ENCODE results near the gene DNM2. TPM values are rescaled to one million over a fixed set of nuclear protein-coding genes. Genes with fewer than 3 reads are reported as not detected.

Gene DNM2
- total and polyA plus RNA-seq, 2 of the 13 experiments (the other 11 are each of a cell fraction or from before 2014, with no cell fraction given) = 41.7 to 59.8 TPM

DNA sequence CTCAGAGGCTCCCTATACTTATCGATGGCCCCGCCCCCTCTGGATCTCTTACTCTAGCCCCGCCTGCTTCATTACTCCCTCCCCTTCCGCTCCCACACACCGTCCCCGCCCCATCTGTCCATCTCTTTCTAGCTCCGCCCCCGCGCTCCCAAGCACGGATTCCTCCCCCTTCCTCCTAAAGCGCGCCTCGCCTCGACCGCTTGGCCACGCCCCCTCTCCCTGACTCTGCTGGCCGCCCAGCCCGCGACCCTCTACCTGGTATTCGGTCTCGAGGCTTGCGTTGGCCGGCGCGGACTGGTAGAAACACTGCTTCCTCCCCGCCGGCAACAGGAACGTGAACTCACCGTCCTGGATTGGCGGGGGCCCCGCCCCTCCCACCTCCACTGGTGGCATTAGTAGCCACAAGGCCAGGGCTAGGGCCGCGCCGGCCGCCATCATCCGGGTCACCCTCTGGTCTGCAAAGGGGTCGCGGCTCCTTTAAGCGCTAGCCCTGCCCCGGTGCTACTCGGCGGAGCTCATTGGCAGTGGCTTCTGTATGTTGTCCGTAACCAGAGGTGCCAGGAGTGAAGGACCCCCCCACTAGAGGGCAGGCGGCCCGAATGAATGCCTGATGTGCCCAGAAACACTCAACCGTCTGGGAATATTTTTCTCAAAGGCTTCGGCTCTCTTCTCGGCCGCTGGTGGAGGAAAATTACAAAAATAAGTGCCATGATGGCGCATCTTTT lies 118.0 kb downstream of the DNM2 start, which contains the start of gene TMED1 (continued):
- TF ChIP-seq ZNF839 (CRISPR knock-in tag; IDR thresholded peaks at IDR 0.05; ENCODE audit: borderline replicate concordance) = peak; percentile 64; the same call in 1 of the 2 replicates
- no peak for TF ChIP-seq MBNL3 (CRISPR knock-in tag; conservative IDR thresholded peaks at IDR 0.05)
- TF ChIP-seq ZNF782 (CRISPR knock-in tag; IDR thresholded peaks at IDR 0.05; ENCODE audit: borderline replicate concordance) = peak; percentile 73; the same call in 1 of the 2 replicates
- TF ChIP-seq BRF2 (CRISPR knock-in tag; IDR thresholded peaks at IDR 0.05) = 0 out of 2 replicates have a peak, but pooled peaks have one; percentile 15
- no peak for TF ChIP-seq FOSL1 (CRISPR knock-in tag; IDR thresholded peaks at IDR 0.05; ENCODE audit: borderline replicate concordance)
- no peak; the same call in 1 of the 2 replicates for TF ChIP-seq HOMEZ (CRISPR knock-in tag; IDR thresholded peaks at IDR 0.05; ENCODE audit: low read depth)
- TF ChIP-seq SOX6 (IDR thresholded peaks at IDR 0.05) = no peak
- TF ChIP-seq SOX6 (CRISPR knock-in tag; IDR thresholded peaks at IDR 0.05) = no peak
- no peak for TF ChIP-seq BHLHE40 (IDR thresholded peaks at IDR 0.05; ENCODE audit: low read length)
- peak; percentile 63; the same call in 1 of the 2 replicates for TF ChIP-seq ZNF276 (CRISPR knock-in tag; IDR thresholded peaks at IDR 0.05; ENCODE audit: low read depth)
- TF ChIP-seq ZNF777 (CRISPR knock-in tag; IDR thresholded peaks at IDR 0.05) = no peak
- TF ChIP-seq HOXA9 (CRISPR knock-in tag; IDR thresholded peaks at IDR 0.05; ENCODE audit: borderline replicate concordance) = no peak
- TF ChIP-seq ARNT2 (CRISPR knock-in tag; IDR thresholded peaks at IDR 0.05; ENCODE audit: low read depth) = no peak; the same call in 1 of the 2 replicates
- TF ChIP-seq EHMT2 (IDR thresholded peaks at IDR 0.05; ENCODE audit: borderline replicate concordance, low read depth, low read length) = no peak
- TF ChIP-seq, protein P1, sequence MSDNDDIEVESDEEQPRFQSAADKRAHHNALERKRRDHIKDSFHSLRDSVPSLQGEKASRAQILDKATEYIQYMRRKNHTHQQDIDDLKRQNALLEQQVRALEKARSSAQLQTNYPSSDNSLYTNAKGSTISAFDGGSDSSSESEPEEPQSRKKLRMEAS (IDR thresholded peaks at IDR 0.05) = no peak; the same call in 1 of the 2 replicates
- TF ChIP-seq, protein P2, sequence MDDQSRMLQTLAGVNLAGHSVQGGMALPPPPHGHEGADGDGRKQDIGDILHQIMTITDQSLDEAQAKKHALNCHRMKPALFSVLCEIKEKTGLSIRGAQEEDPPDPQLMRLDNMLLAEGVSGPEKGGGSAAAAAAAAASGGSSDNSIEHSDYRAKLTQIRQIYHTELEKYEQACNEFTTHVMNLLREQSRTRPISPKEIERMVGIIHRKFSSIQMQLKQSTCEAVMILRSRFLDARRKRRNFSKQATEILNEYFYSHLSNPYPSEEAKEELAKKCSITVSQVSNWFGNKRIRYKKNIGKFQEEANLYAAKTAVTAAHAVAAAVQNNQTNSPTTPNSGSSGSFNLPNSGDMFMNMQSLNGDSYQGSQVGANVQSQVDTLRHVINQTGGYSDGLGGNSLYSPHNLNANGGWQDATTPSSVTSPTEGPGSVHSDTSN (CRISPR knock-in tag; IDR thresholded peaks at IDR 0.05; ENCODE audit: borderline replicate concordance) = no peak
- TF ChIP-seq ZNF550 (CRISPR knock-in tag; IDR thresholded peaks at IDR 0.05; ENCODE audit: borderline replicate concordance) = 0 out of 2 replicates have a peak, but pooled peaks have one; percentile 23
- TF ChIP-seq ISL2 (CRISPR knock-in tag; IDR thresholded peaks at IDR 0.05) = peak; percentile 27; the same call in 1 of the 2 replicates
- TF ChIP-seq ARID3A (IDR thresholded peaks at IDR 0.05; ENCODE audit: low read depth, low read length) = no peak
- TF ChIP-seq ZNF547 (CRISPR knock-in tag; IDR thresholded peaks at IDR 0.05) = no peak
- 0 out of 2 replicates have a peak, but pooled peaks have one; percentile 75 for TF ChIP-seq RARG (CRISPR knock-in tag; IDR thresholded peaks at IDR 0.05; ENCODE audit: low read depth)
- TF ChIP-seq NFKB2 (CRISPR knock-in tag; IDR thresholded peaks at IDR 0.05; ENCODE audit: borderline replicate concordance) = no peak; the same call in 1 of the 2 replicates

All from HepG2 (cell line).